Natural killer cell treated with Interleukin-12 subunit alpha and Interleukin-12 subunit beta and Interleukin-15 and Interleukin-18, amount 100 ng/mL, for 72 hours (primary cell): ENCODE measurements around the gene SPATA13. TPM values are rescaled to one million over a fixed set of nuclear protein-coding genes. Genes with fewer than 3 reads are reported as not detected.
A peak's percentile ranks its signal among the peaks of the same experiment; 100 is the strongest.
"Not testable (repeated sequence)": the region's sequence is repeated elsewhere in the genome, so short reads cannot be mapped to it uniquely, and the experiment has no call there.

Experiments
- ATAC-seq, 2 donors: fragments of 150-1000 bp; cut with Tn5 transposase in 1 of 2; sonication (Bioruptor Pico), chemical (Tn5 transposase) in 1 of 2; 2 replicates each; pipeline ENCODE4 v1.10.0; 2021
- DNase-seq: peaks from one replicate; pipeline ENCODE4 v3.0.0; 2022; ENCODE audit warnings: low spot score
- H3K27ac Mint-ChIP-seq, 2 donors: 1 replicate in 1 of 2; 2 replicates in 1 of 2; pipeline ENCODE4 v1.8.0; 2022; ENCODE audit warnings: mixed read lengths in 2 of 2, mild to moderate bottlenecking in 1 of 2, moderate library complexity in 1 of 2
- H3K27me3 Mint-ChIP-seq, 2 donors: 1 replicate in 1 of 2; 2 replicates in 1 of 2; pipeline ENCODE4 v1.8.0; 2022; ENCODE audit warnings: mixed read lengths in 2 of 2
- H3K36me3 Mint-ChIP-seq: one replicate; pipeline ENCODE4 v1.8.0; 2022; ENCODE audit warnings: mixed read lengths
- H3K4me1 Mint-ChIP-seq, 2 donors: 1 replicate in 1 of 2; 2 replicates in 1 of 2; pipeline ENCODE4 v1.8.0; 2022; ENCODE audit warnings: low read depth in 2 of 2, mixed read lengths in 2 of 2, mild to moderate bottlenecking in 1 of 2
- H3K4me3 Mint-ChIP-seq: one replicate; pipeline ENCODE4 v1.8.0; 2022; ENCODE audit warnings: mixed read lengths
- H3K9me3 Mint-ChIP-seq: 2 replicates; pipeline ENCODE4 v1.8.0; 2022; ENCODE audit warnings: mixed read lengths
- total RNA-seq, 2 donors: library from RNA; stranded (reverse); gene quantifications; one replicate each; pipeline ENCODE4 v1.2.3, GENCODE V29; 2022

The SPATA13 gene
- total RNA-seq, 2 donors from 2014 or later: 81.6 to 107 TPM

DNA sequence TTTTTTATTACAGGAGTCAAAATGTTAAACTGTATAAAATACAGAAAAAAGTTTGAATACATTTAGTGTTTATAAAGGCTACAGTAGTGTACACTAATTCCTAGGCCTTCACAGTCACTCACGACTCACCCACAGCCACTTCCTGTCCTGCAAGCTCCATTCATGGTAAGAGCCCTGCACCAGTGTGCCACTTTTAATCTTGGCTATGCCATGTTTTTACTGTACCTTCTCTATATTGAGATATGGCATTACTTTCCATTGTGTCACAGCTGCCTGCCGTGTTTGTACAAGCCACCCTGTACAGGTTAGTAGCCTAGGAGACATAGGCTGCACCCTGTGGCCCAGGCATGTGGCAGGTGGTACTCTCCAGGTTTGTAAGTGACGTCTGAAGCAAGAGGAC is 180.9 kb downstream of the SPATA13 start:
- H3K27ac Mint-ChIP-seq: no peak overlapping the region
- H3K27me3 Mint-ChIP-seq: peaks cover 10% of the 10 kb centered on the region in 2 donors
- peak; percentile 53 to 70 for ATAC-seq
- peaks cover 0 to 6% of the 10 kb centered on the region in 2 donors for H3K4me1 Mint-ChIP-seq
- no peak for DNase-seq
- H3K4me3 Mint-ChIP-seq: no peak overlapping the region
- H3K36me3 Mint-ChIP-seq: no peaks in the 10 kb centered on the region
- no peaks in the 10 kb centered on the region for H3K9me3 Mint-ChIP-seq

- Mint-ChIP-seq H3K4me3 (no peak overlapping the region), H3K9me3 (no peaks in the 10 kb centered on the region), H3K4me1 (no peaks in the 10 kb centered on the region), H3K27me3 (peaks cover 8 to 10% of the 10 kb centered on the region in 2 donors), H3K27ac (no peak overlapping the region), H3K36me3 (no peaks in the 10 kb centered on the region)
- ATAC-seq (no peak), DNase-seq (no peak)
Observed at GRCh38 chr13:24348385-24348784, 187.9 kb downstream of the SPATA13 start.

DNA sequence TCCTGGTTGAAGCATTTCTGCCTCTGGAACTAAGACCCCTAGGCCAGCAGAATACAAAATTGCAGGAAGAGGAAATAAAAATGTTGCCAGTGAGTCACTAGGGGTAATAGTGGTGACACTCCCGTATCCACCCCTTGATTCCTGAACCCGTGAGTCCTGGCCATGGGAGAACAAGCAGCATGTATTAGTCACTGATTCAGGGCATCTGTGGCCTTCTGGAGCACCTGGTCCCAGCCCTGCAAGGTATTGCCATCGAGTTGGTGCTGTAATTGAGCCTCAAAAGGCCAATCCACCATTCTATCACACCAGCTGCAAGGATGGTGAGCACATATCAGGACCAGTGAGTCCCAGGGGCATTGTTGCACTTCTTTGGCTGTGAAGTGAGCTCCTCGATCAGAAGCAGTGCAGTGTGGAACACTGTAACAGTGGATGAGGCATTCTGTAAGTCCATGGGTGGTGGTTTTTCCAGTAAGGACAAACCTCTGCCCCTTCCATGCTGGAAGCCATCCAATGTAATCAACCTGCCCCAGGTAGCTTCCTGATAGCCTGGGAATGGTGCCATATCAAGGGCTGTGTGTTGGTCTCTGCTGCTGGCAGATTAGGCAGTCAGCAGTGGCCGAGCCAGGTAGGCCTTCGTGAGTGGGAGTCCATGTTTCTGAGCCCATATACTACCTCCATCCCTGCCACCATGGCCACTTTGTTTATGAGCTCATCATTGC is 188.4 kb downstream of the SPATA13 start:
- no peak for ATAC-seq

GRCh38 chr13:24349778-24350664 is 189.5 kb downstream of the SPATA13 start:
- H3K27ac Mint-ChIP-seq, H3K4me1 Mint-ChIP-seq, DNase-seq, H3K27me3 Mint-ChIP-seq, H3K36me3 Mint-ChIP-seq, H3K4me3 Mint-ChIP-seq, H3K9me3 Mint-ChIP-seq: not testable (repeated sequence)
- ATAC-seq: peak; percentile 53 to 58

More for the DNA sequence above, 188.4 kb downstream of the SPATA13 start:
- Mint-ChIP-seq H3K4me3 (no peak overlapping the region), H3K27ac (no peak overlapping the region), H3K9me3 (no peaks in the 10 kb centered on the region), H3K36me3 (no peaks in the 10 kb centered on the region), H3K4me1 (no peaks in the 10 kb centered on the region), H3K27me3 (peaks cover 8 to 10% of the 10 kb centered on the region in 2 donors)
- no peak for DNase-seq

DNA sequence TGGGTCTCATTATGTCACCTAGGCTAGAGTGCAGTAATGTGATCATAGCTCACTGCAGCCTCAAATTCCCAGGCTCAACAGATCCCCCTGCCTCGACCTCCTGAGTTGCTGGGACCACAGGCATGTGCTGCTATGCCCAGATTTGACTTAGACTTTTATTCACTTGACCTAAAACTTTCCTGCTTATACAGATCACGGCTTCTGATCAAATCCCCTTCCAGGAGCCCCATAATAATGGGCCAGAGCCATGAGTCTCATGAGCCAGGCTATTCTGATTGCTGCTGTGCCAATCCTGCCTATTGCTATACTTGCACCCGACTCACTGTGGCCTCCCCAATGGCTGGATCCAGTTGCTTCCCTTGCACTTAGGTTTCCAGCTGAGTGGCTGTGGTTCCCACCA is 190.9 kb downstream of the SPATA13 start:
- no peaks in the 10 kb centered on the region for H3K4me1 Mint-ChIP-seq
- no peaks in the 10 kb centered on the region for H3K36me3 Mint-ChIP-seq
- no peaks in the 10 kb centered on the region for H3K27me3 Mint-ChIP-seq
- DNase-seq: no peak
- no peak overlapping the region for H3K4me3 Mint-ChIP-seq
- no peaks in the 10 kb centered on the region for H3K9me3 Mint-ChIP-seq
- ATAC-seq: no peak
- no peak overlapping the region for H3K27ac Mint-ChIP-seq

DNA sequence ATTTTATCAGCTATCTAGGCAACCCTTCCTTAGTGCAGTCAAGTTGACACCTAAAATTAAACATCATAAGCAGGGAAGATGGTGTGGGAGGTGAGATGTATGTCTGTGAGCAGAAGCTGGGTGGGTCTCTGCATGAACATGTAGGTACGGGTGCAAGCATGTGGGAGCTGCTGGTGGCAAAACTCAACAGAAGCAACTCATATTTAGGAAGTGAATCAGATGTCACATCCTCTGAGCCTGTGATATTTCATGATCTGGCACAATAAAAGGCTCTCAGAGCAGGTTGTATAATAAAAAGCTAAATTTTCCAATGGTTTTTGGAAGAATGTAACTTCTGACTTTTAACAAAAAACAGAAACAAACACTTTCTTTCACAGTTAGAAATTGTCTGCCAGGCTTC is 193.2 kb downstream of the SPATA13 start:
- H3K9me3 Mint-ChIP-seq: no peaks in the 10 kb centered on the region
- no peaks in the 10 kb centered on the region for H3K36me3 Mint-ChIP-seq
- no peak overlapping the region for H3K4me3 Mint-ChIP-seq
- DNase-seq: no peak
- no peaks in the 10 kb centered on the region for H3K4me1 Mint-ChIP-seq
- no peaks in the 10 kb centered on the region for H3K27me3 Mint-ChIP-seq
- no peak overlapping the region for H3K27ac Mint-ChIP-seq
- no peak for ATAC-seq

DNA sequence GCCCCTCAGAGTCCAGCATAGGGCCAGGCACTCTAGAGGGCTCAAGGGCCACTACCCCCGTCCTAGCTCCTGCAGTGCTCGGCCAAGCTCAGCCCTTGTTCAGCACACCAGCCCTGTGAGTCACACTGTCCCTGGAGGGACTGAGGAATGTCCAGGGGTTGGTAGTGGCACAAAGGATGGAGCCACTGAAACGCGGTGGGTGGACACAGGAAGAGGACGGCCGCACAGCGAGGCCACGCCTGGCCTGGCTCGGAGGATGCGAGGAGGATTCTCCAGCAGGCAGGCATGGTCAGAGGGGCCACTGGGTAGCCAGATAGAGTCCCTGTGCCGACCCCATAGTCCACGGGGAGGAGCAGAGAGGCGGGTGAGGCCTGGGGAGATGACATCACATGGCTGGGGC is 194.6 kb downstream of the SPATA13 start:
- H3K27ac Mint-ChIP-seq: no peak overlapping the region
- H3K4me3 Mint-ChIP-seq: no peak overlapping the region
- H3K4me1 Mint-ChIP-seq: no peaks in the 10 kb centered on the region
- H3K36me3 Mint-ChIP-seq: no peaks in the 10 kb centered on the region
- ATAC-seq: peak in 1 of 2 donors; percentile 28
- H3K27me3 Mint-ChIP-seq: no peaks in the 10 kb centered on the region
- no peaks in the 10 kb centered on the region for H3K9me3 Mint-ChIP-seq
- DNase-seq: no peak

GRCh38 chr13:24356270-24356669 is 195.8 kb downstream of the SPATA13 start:
- DNase-seq: no peak
- H3K9me3 Mint-ChIP-seq: no peaks in the 10 kb centered on the region
- H3K27me3 Mint-ChIP-seq: no peaks in the 10 kb centered on the region
- H3K36me3 Mint-ChIP-seq: no peaks in the 10 kb centered on the region
- H3K27ac Mint-ChIP-seq: no peak overlapping the region
- no peak for ATAC-seq
- no peak overlapping the region for H3K4me3 Mint-ChIP-seq
- no peaks in the 10 kb centered on the region for H3K4me1 Mint-ChIP-seq

Other genes with a start within 250 kb of the SPATA13 start
- under 1 TPM in 1 of 2 donors, not detected in 1; 0.39 TPM for gene C1QTNF9, start 148.9 kb downstream of the SPATA13 start, total RNA-seq